HL-60 (cell line): Measurements from ENCODE around the gene MRTFA.
"Not testable (repeated sequence)": the region's sequence is repeated elsewhere in the genome, so short reads cannot be mapped to it uniquely, and the experiment has no call there.

Experiments
- DNase-seq, 2 experiments: peaks; one replicate each; pipeline ENCODE4 v3.0.0-alpha.2; 2010 to 2020; ENCODE audit warnings: low read depth in 1 of 2, low spot score in 1 of 2
- H3K27ac ChIP-seq: fragments of 250-450 bp; sonication (Bioruptor Pico); replicated peaks from 2 replicates; pipeline ENCODE4 v1.5.1; 2020; ENCODE audit warnings: mild to moderate bottlenecking, moderate library complexity
- H3K27me3 ChIP-seq: fragments of 250-450 bp; sonication (Bioruptor Pico); 2 replicates; pipeline ENCODE4 v1.5.1; 2021; ENCODE audit warnings: mild to moderate bottlenecking, moderate library complexity; ENCODE audit not compliant: insufficient read depth, poor library complexity, severe bottlenecking
- H3K4me3 ChIP-seq: replicated peaks from 2 replicates; pipeline ENCODE4 v1.5.1; 2011; ENCODE audit warnings: mild to moderate bottlenecking, control low read depth, low read length; ENCODE audit not compliant: insufficient read depth
- CTCF ChIP-seq: IDR thresholded peaks from one replicate; pipeline ENCODE4 v1.5.1; 2011; ENCODE audit warnings: low read length, control low read depth, inconsistent platforms; ENCODE audit not compliant: insufficient read depth
- GABPA ChIP-seq: IDR thresholded peaks from 2 replicates; pipeline ENCODE4 v1.6.1; 2012; ENCODE audit warnings: low read depth
- POLR2AphosphoS5 ChIP-seq: IDR thresholded peaks from 2 replicates; pipeline ENCODE4 v1.6.1; 2012; ENCODE audit warnings: low read depth
- REST ChIP-seq: IDR thresholded peaks from 2 replicates; pipeline ENCODE4 v1.6.1; 2012; ENCODE audit warnings: low read depth; ENCODE audit not compliant: insufficient replicate concordance
- SPI1 ChIP-seq: IDR thresholded peaks from 2 replicates; pipeline ENCODE4 v1.6.1; 2012; ENCODE audit warnings: low read depth, mild to moderate bottlenecking, borderline replicate concordance

Gene MRTFA

DNA sequence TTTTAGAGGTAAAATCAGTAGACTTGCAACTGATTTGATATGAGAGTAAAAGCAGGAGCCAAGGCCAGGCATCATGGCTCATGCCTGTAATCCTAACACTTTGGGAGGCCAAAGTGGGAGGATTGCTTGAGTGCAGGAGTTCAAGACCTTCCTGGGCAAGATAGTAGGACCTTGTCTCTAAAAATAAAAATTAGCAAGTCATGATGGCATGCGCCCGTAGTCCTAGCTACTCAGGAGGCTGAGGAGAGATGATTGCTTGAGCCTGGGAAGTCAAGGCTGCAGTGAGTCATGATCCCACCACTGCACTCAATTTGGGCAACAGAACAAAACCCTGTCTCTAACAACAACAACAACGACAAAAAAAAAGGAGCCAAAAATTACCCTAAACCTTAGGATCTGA is 252.6 kb downstream of the MRTFA start:
- no peak overlapping the region for H3K4me3 ChIP-seq
- no peaks in the 10 kb centered on the region for H3K27me3 ChIP-seq
- TF ChIP-seq REST: no peak
- TF ChIP-seq SPI1: no peak
- no peak for TF ChIP-seq CTCF
- no peak for TF ChIP-seq GABPA
- TF ChIP-seq POLR2AphosphoS5: no peak
- no peak for DNase-seq
- H3K27ac ChIP-seq: no peak overlapping the region

DNA sequence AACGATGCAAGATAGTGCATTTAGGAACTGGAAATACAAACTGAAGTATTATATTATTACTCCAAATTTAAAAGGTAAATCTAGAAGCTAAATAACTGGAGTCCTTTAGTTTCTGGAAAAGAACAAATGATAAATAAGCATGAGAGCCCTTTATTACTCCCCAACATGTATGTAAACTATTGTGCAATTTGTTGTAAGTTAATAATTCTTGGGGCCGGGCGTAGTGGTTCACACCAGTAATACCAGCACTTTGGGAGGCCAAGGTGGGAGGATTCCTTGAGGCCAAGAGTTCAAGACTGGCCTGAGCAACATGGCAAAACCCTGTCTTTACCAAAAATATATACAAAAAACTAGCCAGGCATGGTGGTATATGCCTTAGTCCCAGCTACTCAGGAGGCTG is 255.1 kb downstream of the MRTFA start:
- Histone ChIP-seq H3K27me3 (no peaks in the 10 kb centered on the region), H3K27ac (no peak overlapping the region)
- DNase-seq: no peak

GRCh38 chr22:40378448-40378847 is 258.1 kb downstream of the MRTFA start:
- not testable (repeated sequence) for H3K27me3 ChIP-seq, H3K4me3 ChIP-seq, H3K27ac ChIP-seq
- DNase-seq: peak in 1 of 2 experiments; percentile 67
- TF ChIP-seq SPI1: peak; percentile 57; the same call in 1 of the 2 replicates

More for the DNA sequence above, 255.1 kb downstream of the MRTFA start:
- H3K4me3 ChIP-seq: no peak overlapping the region
- TF ChIP-seq SPI1 (no peak), POLR2AphosphoS5 (no peak), CTCF (no peak), REST (no peak), GABPA (no peak)

DNA sequence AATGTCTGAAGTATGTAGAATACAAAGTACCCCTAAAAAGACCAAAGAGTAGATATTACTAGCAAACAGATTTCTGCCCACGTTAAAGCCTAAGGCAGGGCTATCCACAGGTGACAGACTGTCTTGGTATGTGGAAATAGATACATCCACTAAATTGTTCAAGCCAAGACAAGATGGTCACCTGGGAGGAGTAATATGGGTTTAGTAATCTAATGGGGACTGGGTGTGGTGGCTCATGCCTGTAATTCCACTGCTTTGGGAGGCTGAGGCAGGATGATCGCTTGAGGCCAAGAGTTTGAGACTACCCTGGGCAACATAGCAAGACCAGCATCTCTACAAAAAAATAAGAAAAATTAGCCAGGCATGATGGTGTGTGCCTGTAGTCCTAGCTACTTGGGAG is 258.6 kb downstream of the MRTFA start:
- Histone ChIP-seq H3K4me3 (no peak overlapping the region), H3K27me3 (no peaks in the 10 kb centered on the region), H3K27ac (no peak overlapping the region)
- TF ChIP-seq SPI1: no peak
- no peak for TF ChIP-seq GABPA
- no peak for TF ChIP-seq POLR2AphosphoS5
- TF ChIP-seq REST: no peak
- no peak for TF ChIP-seq CTCF
- no peak for DNase-seq
